BLaER1 treated with 17β-estradiol and CSF1 and Interleukin-3, amounts not matched to agents 10 nM and 100 nM (cell line): ENCODE data around the gene UGT1A10.
"Not testable (repeated sequence)": the region's sequence is repeated elsewhere in the genome, so short reads cannot be mapped to it uniquely, and the experiment has no call there.

Experiments
- H3K27ac ChIP-seq, 11 experiments: shearing (Covaris generic); formaldehyde crosslinking; 2 replicates each; pipeline ENCODE4 v1.8.1; 2022
- H3K27me3 ChIP-seq, 11 experiments: shearing (Covaris generic); formaldehyde crosslinking; 2 replicates each; pipeline ENCODE4 v1.8.1; 2022
- H3K36me3 ChIP-seq, 11 experiments: shearing (Covaris generic); formaldehyde crosslinking; 2 replicates each; pipeline ENCODE4 v1.8.1; 2022
- H3K4me1 ChIP-seq, 10 experiments: shearing (Covaris generic); formaldehyde crosslinking; 2 replicates each; pipeline ENCODE4 v1.8.1; 2022
- H3K4me2 ChIP-seq, 11 experiments: shearing (Covaris generic); formaldehyde crosslinking; 2 replicates each; pipeline ENCODE4 v1.8.1; 2022
- H3K4me3 ChIP-seq, 10 experiments: shearing (Covaris generic); formaldehyde crosslinking; 2 replicates each; pipeline ENCODE4 v1.8.1; 2022
- H3K9ac ChIP-seq, 11 experiments: shearing (Covaris generic); formaldehyde crosslinking; 2 replicates each; pipeline ENCODE4 v1.8.1; 2022
- H3K9me3 ChIP-seq, 11 experiments: shearing (Covaris generic); formaldehyde crosslinking; replicated peaks in 1 of 11; 2 replicates each; pipeline ENCODE4 v1.8.1; 2022
- H4K20me1 ChIP-seq, 11 experiments: shearing (Covaris generic); formaldehyde crosslinking; 2 replicates each; pipeline ENCODE4 v1.8.1; 2022
- Cebpa-rat ChIP-seq, 11 experiments: shearing (Covaris generic); IDR thresholded peaks; 2 replicates each; pipeline ENCODE4 v1.8.1; 2022

UGT1A10 gene

GRCh38 chr2:233743464-233744259, 107.4 kb downstream of the UGT1A10 start:
- Histone ChIP-seq H3K4me1 (no peaks in the 10 kb centered on the region), H3K9me3 (peaks cover 0 to 9% (median 0%) of the 10 kb centered on the region in 11 experiments; a peak in 5 of 22 replicates), H3K27ac (no peak overlapping the region), H3K27me3 (no peaks in the 10 kb centered on the region), H4K20me1 (no peaks in the 10 kb centered on the region), H3K36me3 (no peaks in the 10 kb centered on the region), H3K4me2 (no peak overlapping the region), H3K4me3 (no peak overlapping the region), H3K9ac (no peak overlapping the region)
- TF ChIP-seq Cebpa-rat (IDR thresholded peaks at IDR 0.05) = no peak

GRCh38 chr2:233745073-233745755, 109.0 kb downstream of the UGT1A10 start:
- H4K20me1 ChIP-seq = no peaks in the 10 kb centered on the region
- H3K27me3 ChIP-seq = no peaks in the 10 kb centered on the region
- H3K36me3 ChIP-seq = no peaks in the 10 kb centered on the region
- no peaks in the 10 kb centered on the region for H3K4me1 ChIP-seq
- no peak overlapping the region for H3K4me3 ChIP-seq
- TF ChIP-seq Cebpa-rat (IDR thresholded peaks at IDR 0.05) = no peak
- peaks cover 2 to 16% (median 10%) of the 10 kb centered on the region in 11 experiments; a peak in 21 of 22 replicates for H3K9me3 ChIP-seq
- no peak overlapping the region for H3K9ac ChIP-seq
- no peak overlapping the region for H3K4me2 ChIP-seq
- no peak overlapping the region for H3K27ac ChIP-seq

- H3K4me3 ChIP-seq, H3K27me3 ChIP-seq, H4K20me1 ChIP-seq, H3K4me1 ChIP-seq, H3K36me3 ChIP-seq, H3K4me2 ChIP-seq, H3K27ac ChIP-seq, H3K9ac ChIP-seq: not testable (repeated sequence)
- peaks cover 8 to 22% (median 16%) of the 10 kb centered on the region in 11 experiments for H3K9me3 ChIP-seq
These were observed 109.6 kb downstream of the UGT1A10 start for GRCh38 chr2:233745838-233746237.

- Histone ChIP-seq H3K9ac (no peak overlapping the region), H3K4me2 (no peak overlapping the region)
These were observed 110.4 kb downstream of the UGT1A10 start for GRCh38 chr2:233746475-233747282.

GRCh38 chr2:233747283-233747544, 111.0 kb downstream of the UGT1A10 start:
- H3K36me3 ChIP-seq = 0 out of 22 replicates have a peak, but pooled peaks cover 0 to 4% (median 0%) of the 10 kb centered on the region in 11 experiments
- H3K27ac ChIP-seq = no peak overlapping the region
- peaks cover 20 to 36% (median 29%) of the 10 kb centered on the region in 11 experiments for H3K9me3 ChIP-seq
- no peak for TF ChIP-seq Cebpa-rat (IDR thresholded peaks at IDR 0.05)
- no peak overlapping the region for H3K4me3 ChIP-seq
- no peaks in the 10 kb centered on the region for H4K20me1 ChIP-seq
- no peak overlapping the region for H3K4me2 ChIP-seq
- no peaks in the 10 kb centered on the region for H3K4me1 ChIP-seq
- no peaks in the 10 kb centered on the region for H3K27me3 ChIP-seq
- no peak overlapping the region for H3K9ac ChIP-seq

More at GRCh38 chr2:233746475-233747282, 110.4 kb downstream of the UGT1A10 start:
- Histone ChIP-seq H3K4me1 (no peaks in the 10 kb centered on the region), H3K9me3 (peaks cover 16 to 31% (median 24%) of the 10 kb centered on the region in 11 experiments), H3K27me3 (no peaks in the 10 kb centered on the region), H4K20me1 (no peaks in the 10 kb centered on the region), H3K27ac (no peak overlapping the region), H3K4me3 (no peak overlapping the region), H3K36me3 (0 out of 22 replicates have a peak, but pooled peaks cover 0 to 4% (median 0%) of the 10 kb centered on the region in 11 experiments)
- no peak for TF ChIP-seq Cebpa-rat (IDR thresholded peaks at IDR 0.05)

GRCh38 chr2:233750689-233751088, 114.4 kb downstream of the UGT1A10 start:
- not testable (repeated sequence) for H3K27me3 ChIP-seq, H3K4me1 ChIP-seq, H3K36me3 ChIP-seq, H4K20me1 ChIP-seq, H3K9ac ChIP-seq, H3K4me2 ChIP-seq, H3K4me3 ChIP-seq, H3K27ac ChIP-seq
- peaks cover 33 to 51% (median 46%) of the 10 kb centered on the region in 11 experiments for H3K9me3 ChIP-seq

- H3K4me3 ChIP-seq, H3K4me1 ChIP-seq, H3K27me3 ChIP-seq, H4K20me1 ChIP-seq, H3K36me3 ChIP-seq, H3K9ac ChIP-seq, H3K4me2 ChIP-seq, H3K27ac ChIP-seq: not testable (repeated sequence)
- H3K9me3 ChIP-seq = peaks cover 33 to 51% (median 46%) of the 10 kb centered on the region in 11 experiments
These were observed 115.2 kb downstream of the UGT1A10 start for GRCh38 chr2:233751212-233752009.

GRCh38 chr2:233754872-233755611, 118.8 kb downstream of the UGT1A10 start:
- Histone ChIP-seq H4K20me1 (no peaks in the 10 kb centered on the region), H3K4me2 (no peak overlapping the region), H3K27ac (no peak overlapping the region), H3K4me3 (no peak overlapping the region), H3K9ac (no peak overlapping the region), H3K9me3 (peaks cover 32 to 47% (median 42%) of the 10 kb centered on the region in 11 experiments), H3K36me3 (0 out of 22 replicates have a peak, but pooled peaks cover 0 to 4% (median 0%) of the 10 kb centered on the region in 11 experiments), H3K4me1 (no peaks in the 10 kb centered on the region), H3K27me3 (no peaks in the 10 kb centered on the region)
- no peak for TF ChIP-seq Cebpa-rat (IDR thresholded peaks at IDR 0.05)
